ENCODE data around the gene IPPK.

Gene IPPK

GRCh38 chr9:92610470-92611420, 59.2 kb downstream of the IPPK start:
- in situ Hi-C loops (cut with MboI; ENCODE audit: low pct_unique_long_range_greater_than_20kb, low sequenced_read_pairs, unreplicated experiment), result no loop called here
- TF ChIP-seq, protein P1, sequence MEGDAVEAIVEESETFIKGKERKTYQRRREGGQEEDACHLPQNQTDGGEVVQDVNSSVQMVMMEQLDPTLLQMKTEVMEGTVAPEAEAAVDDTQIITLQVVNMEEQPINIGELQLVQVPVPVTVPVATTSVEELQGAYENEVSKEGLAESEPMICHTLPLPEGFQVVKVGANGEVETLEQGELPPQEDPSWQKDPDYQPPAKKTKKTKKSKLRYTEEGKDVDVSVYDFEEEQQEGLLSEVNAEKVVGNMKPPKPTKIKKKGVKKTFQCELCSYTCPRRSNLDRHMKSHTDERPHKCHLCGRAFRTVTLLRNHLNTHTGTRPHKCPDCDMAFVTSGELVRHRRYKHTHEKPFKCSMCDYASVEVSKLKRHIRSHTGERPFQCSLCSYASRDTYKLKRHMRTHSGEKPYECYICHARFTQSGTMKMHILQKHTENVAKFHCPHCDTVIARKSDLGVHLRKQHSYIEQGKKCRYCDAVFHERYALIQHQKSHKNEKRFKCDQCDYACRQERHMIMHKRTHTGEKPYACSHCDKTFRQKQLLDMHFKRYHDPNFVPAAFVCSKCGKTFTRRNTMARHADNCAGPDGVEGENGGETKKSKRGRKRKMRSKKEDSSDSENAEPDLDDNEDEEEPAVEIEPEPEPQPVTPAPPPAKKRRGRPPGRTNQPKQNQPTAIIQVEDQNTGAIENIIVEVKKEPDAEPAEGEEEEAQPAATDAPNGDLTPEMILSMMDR (IDR thresholded peaks at IDR 0.05; ENCODE audit: extremely low read depth, insufficient read depth, missing control alignments), result no peak
- DNase-seq (ENCODE audit: low spot score), result no peak

GRCh38 chr9:92608909-92609445, 61.0 kb downstream of the IPPK start:
- TF ChIP-seq, protein P1 (IDR thresholded peaks at IDR 0.05; ENCODE audit: extremely low read depth, insufficient read depth, missing control alignments), result no peak
- DNase-seq (ENCODE audit: low spot score), result no peak
- in situ Hi-C loops (cut with MboI; ENCODE audit: low pct_unique_long_range_greater_than_20kb, low sequenced_read_pairs, unreplicated experiment), result no loop called here

- TF ChIP-seq, protein P1 (IDR thresholded peaks at IDR 0.05; ENCODE audit: extremely low read depth, insufficient read depth, missing control alignments), result no peak
- DNase-seq (ENCODE audit: low spot score), result no peak
- in situ Hi-C loops (cut with MboI; ENCODE audit: low pct_unique_long_range_greater_than_20kb, low sequenced_read_pairs, unreplicated experiment), result no loop called here
Measured at GRCh38 chr9:92608241-92608908, 61.6 kb downstream of the IPPK start.

- DNase-seq (ENCODE audit: low spot score), result no peak
- in situ Hi-C loops (cut with MboI; ENCODE audit: low pct_unique_long_range_greater_than_20kb, low sequenced_read_pairs, unreplicated experiment), result no loop called here
- TF ChIP-seq, protein P1 (IDR thresholded peaks at IDR 0.05; ENCODE audit: extremely low read depth, insufficient read depth, missing control alignments), result no peak
Measured at GRCh38 chr9:92607773-92608172, 62.2 kb downstream of the IPPK start.

GRCh38 chr9:92607088-92607487, 62.8 kb downstream of the IPPK start:
- DNase-seq (ENCODE audit: low spot score), result peak; percentile 55
- TF ChIP-seq, protein P1 (IDR thresholded peaks at IDR 0.05; ENCODE audit: extremely low read depth, insufficient read depth, missing control alignments), result no peak
- in situ Hi-C loops (cut with MboI; ENCODE audit: low pct_unique_long_range_greater_than_20kb, low sequenced_read_pairs, unreplicated experiment), result no loop called here

GRCh38 chr9:92605224-92605623, 64.7 kb downstream of the IPPK start:
- no peak for DNase-seq (ENCODE audit: low spot score)
- TF ChIP-seq, protein P1 (IDR thresholded peaks at IDR 0.05; ENCODE audit: extremely low read depth, insufficient read depth, missing control alignments), result no peak
- in situ Hi-C loops (cut with MboI; ENCODE audit: low pct_unique_long_range_greater_than_20kb, low sequenced_read_pairs, unreplicated experiment), result no loop called here

All from GM13977 (cell line).